PC-3 (cell line): ENCODE results near the gene MTLN. TPM values are rescaled to one million over a fixed set of nuclear protein-coding genes. Genes with fewer than 3 reads are reported as not detected.
A peak's percentile ranks its signal among the peaks of the same experiment; 100 is the strongest.

ENCODE experiments used
- ATAC-seq: fragments of 200-7000 bp; cut with Tn5 transposase; 2 replicates; pipeline ENCODE4 v1.9.1; 2020; ENCODE audit warnings: mild to moderate bottlenecking, moderate library complexity
- BruUV-seq: library from RNA; stranded (reverse); fragments of 400-500 nt; replicated peaks from 2 replicates; lab custom pipeline; 2021; lab: Mats Ljungman, UMichigan
- CTCF ChIA-PET: fragments of 300-600 bp; sonication (Branson Sonifier 250); formaldehyde crosslinking; loops from one replicate; lab custom pipeline; 2022; ENCODE audit warnings: antibody characterized with exemption; lab: Charles Lee
- POLR2A ChIA-PET: fragments of 300-600 bp; sonication (Branson Sonifier 250); formaldehyde crosslinking; loops from one replicate; lab custom pipeline; 2022; ENCODE audit warnings: antibody characterized with exemption; ENCODE audit not compliant: unreplicated experiment; lab: Charles Lee
- DNase-seq: peaks from one replicate; pipeline ENCODE4 v3.0.0-alpha.2; 2015
- H2AFZ ChIP-seq: fragments of 300-600 bp; sonication (generic); 2 replicates; pipeline ENCODE4 v1.6.0; 2016; ENCODE audit warnings: antibody characterized with exemption, low read length
- H3F3A ChIP-seq: fragments of 300-600 bp; sonication (generic); one replicate; pipeline ENCODE4 v1.6.0; 2017; ENCODE audit warnings: antibody characterized with exemption, low read length, control low read depth, mild to moderate bottlenecking; ENCODE audit not compliant: unreplicated experiment
- H3K27ac ChIP-seq: fragments of 300-600 bp; sonication (generic); 2 replicates; pipeline ENCODE4 v1.5.1; 2016; ENCODE audit warnings: mild to moderate bottlenecking, low read length
- H3K27me3 ChIP-seq: fragments of 300-600 bp; sonication (generic); 2 replicates; pipeline ENCODE4 v1.6.1; 2016; ENCODE audit warnings: low read length, mixed read lengths
- H3K36me3 ChIP-seq: fragments of 300-600 bp; sonication (generic); 2 replicates; pipeline ENCODE4 v1.6.1; 2016; ENCODE audit warnings: low read depth, mixed run types, low read length, mixed read lengths
- H3K4me1 ChIP-seq: fragments of 300-600 bp; sonication (generic); 2 replicates; pipeline ENCODE4 v1.5.1; 2016; ENCODE audit warnings: low read length; ENCODE audit not compliant: insufficient read depth
- H3K4me2 ChIP-seq: fragments of 300-600 bp; sonication (generic); 2 replicates; pipeline ENCODE4 v1.6.0; 2016; ENCODE audit warnings: low read length
- H3K4me3 ChIP-seq: fragments of 300-600 bp; sonication (generic); 2 replicates; pipeline ENCODE4 v1.5.1; 2016; ENCODE audit warnings: mild to moderate bottlenecking, low read length, mixed read lengths
- H3K79me2 ChIP-seq: fragments of 300-600 bp; sonication (generic); 2 replicates; pipeline ENCODE4 v1.6.1; 2017; ENCODE audit warnings: low read length, mixed read lengths
- H3K9ac ChIP-seq: fragments of 300-600 bp; sonication (generic); 2 replicates; pipeline ENCODE4 v1.6.0; 2016; ENCODE audit warnings: mild to moderate bottlenecking, low read length
- H3K9me2 ChIP-seq: fragments of 300-600 bp; sonication (generic); replicated peaks from 2 replicates; pipeline ENCODE4 v1.6.1; 2016; ENCODE audit warnings: mixed run types, low read length, mixed read lengths
- H3K9me3 ChIP-seq: fragments of 300-600 bp; sonication (generic); 2 replicates; pipeline ENCODE4 v1.6.1; 2016; ENCODE audit warnings: low read length, mixed read lengths
- H4K20me1 ChIP-seq: fragments of 300-600 bp; sonication (generic); 2 replicates; pipeline ENCODE4 v1.6.1; 2016; ENCODE audit warnings: low read length, mixed read lengths
- EZH2 ChIP-seq: fragments of 300-600 bp; sonication (generic); IDR thresholded peaks from one replicate; pipeline ENCODE4 v1.6.1; 2017; ENCODE audit warnings: antibody characterized with exemption, mild to moderate bottlenecking, low read length; ENCODE audit not compliant: unreplicated experiment
- EZH2phosphoT487 ChIP-seq: fragments of 300-600 bp; sonication (generic); IDR thresholded peaks from 2 replicates; pipeline ENCODE4 v1.6.1; 2018; ENCODE audit warnings: mild to moderate bottlenecking, antibody characterized with exemption, low read length, borderline replicate concordance
- intact Hi-C: fragments of 100-400 bp; cut with micrococcal nuclease; formaldehyde crosslinking; loops from 2 replicates; pipeline ENCODE4 v1.9.0; 2023
- total RNA-seq: library from RNA; depleted of rRNA; stranded (reverse); fragments of >200 nt; gene quantifications from 2 replicates; pipeline ENCODE4 v1.2.3, GENCODE V29; 2014
- TF ChIP-seq, protein P1 (sequence below): fragments of 300-600 bp; sonication (generic); conservative IDR thresholded peaks from 2 replicates; pipeline ENCODE4 v1.5.1; 2017; ENCODE audit warnings: antibody characterized with exemption, low read depth, mild to moderate bottlenecking, low read length

Gene MTLN
- total RNA-seq, 1 experiment from 2014 or later: 181 TPM

DNA sequence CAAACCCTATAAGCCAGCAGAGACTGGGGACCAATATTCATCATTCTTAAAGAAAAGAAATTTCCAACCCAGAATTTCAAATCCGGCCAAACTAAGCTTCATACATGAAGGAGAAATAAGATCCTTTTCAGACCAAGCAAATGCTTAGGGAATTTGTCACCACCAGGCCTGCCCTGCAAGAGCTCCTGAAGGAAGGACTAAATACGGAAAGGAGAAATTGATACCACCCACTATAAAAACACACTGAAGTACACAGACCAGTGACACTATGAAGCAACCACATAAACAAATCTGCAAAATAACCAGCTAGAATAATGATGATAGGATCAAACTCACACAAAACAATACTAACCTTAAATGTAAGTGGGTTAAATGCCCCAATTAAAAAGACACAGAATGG, 29.9 kb downstream of the MTLN start:
- Histone ChIP-seq H3K4me2 (no peak overlapping the region), H2AFZ (no peak overlapping the region), H3K36me3 (no peaks in the 10 kb centered on the region), H3K9me2 (no peaks in the 10 kb centered on the region), H3K27me3 (no peaks in the 10 kb centered on the region), H4K20me1 (no peaks in the 10 kb centered on the region), H3F3A (no peaks in the 10 kb centered on the region), H3K9ac (no peak overlapping the region), H3K79me2 (no peaks in the 10 kb centered on the region), H3K4me1 (no peaks in the 10 kb centered on the region), H3K4me3 (no peak overlapping the region), H3K27ac (no peak overlapping the region), H3K9me3 (0 out of 2 replicates have a peak, but pooled peaks cover 9% of the 10 kb centered on the region)
- ChIA-PET CTCF (no interaction called here), POLR2A (no interaction called here)
- intact Hi-C loops: no loop called here
- ATAC-seq: no peak
- TF ChIP-seq, protein P1, sequence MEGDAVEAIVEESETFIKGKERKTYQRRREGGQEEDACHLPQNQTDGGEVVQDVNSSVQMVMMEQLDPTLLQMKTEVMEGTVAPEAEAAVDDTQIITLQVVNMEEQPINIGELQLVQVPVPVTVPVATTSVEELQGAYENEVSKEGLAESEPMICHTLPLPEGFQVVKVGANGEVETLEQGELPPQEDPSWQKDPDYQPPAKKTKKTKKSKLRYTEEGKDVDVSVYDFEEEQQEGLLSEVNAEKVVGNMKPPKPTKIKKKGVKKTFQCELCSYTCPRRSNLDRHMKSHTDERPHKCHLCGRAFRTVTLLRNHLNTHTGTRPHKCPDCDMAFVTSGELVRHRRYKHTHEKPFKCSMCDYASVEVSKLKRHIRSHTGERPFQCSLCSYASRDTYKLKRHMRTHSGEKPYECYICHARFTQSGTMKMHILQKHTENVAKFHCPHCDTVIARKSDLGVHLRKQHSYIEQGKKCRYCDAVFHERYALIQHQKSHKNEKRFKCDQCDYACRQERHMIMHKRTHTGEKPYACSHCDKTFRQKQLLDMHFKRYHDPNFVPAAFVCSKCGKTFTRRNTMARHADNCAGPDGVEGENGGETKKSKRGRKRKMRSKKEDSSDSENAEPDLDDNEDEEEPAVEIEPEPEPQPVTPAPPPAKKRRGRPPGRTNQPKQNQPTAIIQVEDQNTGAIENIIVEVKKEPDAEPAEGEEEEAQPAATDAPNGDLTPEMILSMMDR: no peak
- TF ChIP-seq EZH2 (no peak), EZH2phosphoT487 (no peak)
- no peak for DNase-seq
- BruUV-seq: no TSS peak

DNA sequence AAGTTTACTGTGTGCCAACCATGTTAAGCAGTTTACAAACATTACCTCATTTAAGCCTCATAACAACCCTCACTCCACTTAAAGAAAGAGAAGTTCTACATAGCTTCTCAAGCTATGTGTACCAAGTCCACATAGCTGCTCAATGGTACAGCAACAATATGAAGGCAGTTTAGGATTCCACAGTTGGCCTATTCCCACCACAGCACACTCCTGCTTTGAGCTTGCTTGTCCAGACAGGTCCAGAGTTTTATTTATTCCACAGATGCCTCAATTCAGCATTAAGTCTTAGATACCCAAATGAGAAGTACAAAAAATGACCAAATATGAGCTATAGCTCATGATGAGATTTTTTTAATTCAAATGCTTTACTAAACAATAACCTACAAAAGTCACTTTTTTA, 32.3 kb downstream of the MTLN start:
- Histone ChIP-seq H3K27ac (no peak overlapping the region), H3K27me3 (no peaks in the 10 kb centered on the region), H3K9me2 (no peaks in the 10 kb centered on the region), H3K79me2 (no peaks in the 10 kb centered on the region), H2AFZ (no peak overlapping the region), H3K9ac (no peak overlapping the region), H3K4me3 (no peak overlapping the region), H3K9me3 (0 out of 2 replicates have a peak, but pooled peaks cover 9% of the 10 kb centered on the region), H3K36me3 (no peaks in the 10 kb centered on the region), H3F3A (no peaks in the 10 kb centered on the region), H3K4me1 (no peaks in the 10 kb centered on the region), H4K20me1 (no peaks in the 10 kb centered on the region), H3K4me2 (no peak overlapping the region)
- ChIA-PET POLR2A (no interaction called here), CTCF (no interaction called here)
- BruUV-seq: no TSS peak
- ATAC-seq (no peak), DNase-seq (no peak)
- intact Hi-C loops: no loop called here
- TF ChIP-seq, protein P1: no peak
- TF ChIP-seq EZH2 (no peak), EZH2phosphoT487 (no peak)

DNA sequence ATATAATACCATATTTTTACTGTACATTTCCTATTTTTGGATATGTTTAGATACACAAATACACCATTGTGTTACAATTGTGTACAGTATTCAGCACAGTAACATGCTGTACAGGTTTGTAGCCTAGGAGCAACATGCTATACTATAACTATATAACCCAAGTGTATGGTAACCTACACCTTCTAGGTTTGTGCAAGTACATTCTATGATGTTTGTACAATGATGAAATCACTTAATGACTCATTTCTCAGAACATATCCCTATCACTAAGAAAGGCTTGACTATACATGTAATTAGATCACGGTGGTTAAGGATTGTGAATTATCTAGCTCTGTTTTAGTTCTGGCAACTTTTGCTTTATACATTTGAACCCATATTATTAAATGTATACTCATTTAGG, 38.8 kb downstream of the MTLN start:
- DNase-seq (peak; percentile 84), ATAC-seq (peak; percentile 100)
- Histone ChIP-seq H3K4me2 (0 out of 2 replicates have a peak overlapping the region, but pooled peaks have one; percentile 16), H3K27ac (no peak overlapping the region), H3K9ac (no peak overlapping the region), H3K9me2 (no peaks in the 10 kb centered on the region), H3K36me3 (no peaks in the 10 kb centered on the region), H3K4me3 (no peak overlapping the region), H3K79me2 (no peaks in the 10 kb centered on the region), H3K4me1 (peaks cover 12% of the 10 kb centered on the region), H3K9me3 (no peaks in the 10 kb centered on the region), H3F3A (no peaks in the 10 kb centered on the region), H2AFZ (no peak overlapping the region), H4K20me1 (no peaks in the 10 kb centered on the region), H3K27me3 (no peaks in the 10 kb centered on the region)
- intact Hi-C loops: no loop called here
- ChIA-PET CTCF (no interaction called here), POLR2A (interaction anchor here (1.0 kb wide), 1 partner anchor 57 kb away, joined by 3 read pairs; no protein-coding TSS in a partner anchor)
- BruUV-seq: no TSS peak
- TF ChIP-seq EZH2: no peak
- no peak for TF ChIP-seq EZH2phosphoT487
- TF ChIP-seq, protein P1: no peak
